Central memory CD8-positive, alpha-beta T cell (primary cell): Measurements from ENCODE around the gene RNASE8.
A peak's percentile ranks its signal among the peaks of the same experiment; 100 is the strongest.
"Not testable (repeated sequence)": the region's sequence is repeated elsewhere in the genome, so short reads cannot be mapped to it uniquely, and the experiment has no call there.

ENCODE experiments used
- ATAC-seq: fragments of 150-1000 bp; cut with Tn5 transposase; replicated peaks from 2 replicates; pipeline ENCODE4 v1.10.0; 2022; ENCODE audit warnings: mild to moderate bottlenecking, moderate FRiP score, moderate number of reproducible peaks; ENCODE audit not compliant: poor library complexity, severe bottlenecking; ENCODE audit errors: extremely low read depth
- DNase-seq, 2 donors: peaks; one replicate each; pipeline ENCODE4 v3.0.0; 2021; ENCODE audit warnings: low spot score in 2 of 2
- H3K27ac Mint-ChIP-seq: one replicate; pipeline ENCODE4 v1.8.0; 2022; ENCODE audit warnings: low read depth, mild to moderate bottlenecking, moderate library complexity, mixed read lengths
- H3K27me3 Mint-ChIP-seq: one replicate; pipeline ENCODE4 v1.8.0; 2022; ENCODE audit warnings: mixed read lengths
- H3K36me3 Mint-ChIP-seq: one replicate; pipeline ENCODE4 v1.8.0; 2022; ENCODE audit warnings: mild to moderate bottlenecking, moderate library complexity, mixed read lengths; ENCODE audit not compliant: insufficient read depth
- H3K4me1 Mint-ChIP-seq: one replicate; pipeline ENCODE4 v1.8.0; 2022; ENCODE audit warnings: mixed read lengths
- H3K4me3 Mint-ChIP-seq: one replicate; pipeline ENCODE4 v1.8.0; 2022; ENCODE audit warnings: mild to moderate bottlenecking, moderate library complexity, mixed read lengths
- H3K9me3 Mint-ChIP-seq: one replicate; pipeline ENCODE4 v1.8.0; 2022; ENCODE audit warnings: mixed read lengths

RNASE8 gene

GRCh38 chr14:21057803-21058675, at the start of gene RNASE8:
Gene RNASE8, plus strand, starts transcription at chr14:21057822. Its CDS starts 71 bp downstream, at chr14:21057893.
- Mint-ChIP-seq H3K36me3 (no peaks in the 10 kb centered on the region), H3K4me1 (no peaks in the 10 kb centered on the region), H3K4me3 (no peak within 1 kb of the TSS), H3K9me3 (no peaks in the 10 kb centered on the region), H3K27ac (no peak within 1 kb of the TSS), H3K27me3 (peaks cover 33% of the 10 kb centered on the region)
- no peak for DNase-seq
- ATAC-seq: no peak

GRCh38 chr14:21009721-21010120, 47.9 kb upstream of the RNASE8 start:
- not testable (repeated sequence) for ATAC-seq, DNase-seq, H3K36me3 Mint-ChIP-seq, H3K4me1 Mint-ChIP-seq, H3K9me3 Mint-ChIP-seq, H3K27ac Mint-ChIP-seq, H3K4me3 Mint-ChIP-seq
- H3K27me3 Mint-ChIP-seq: peaks cover 48% of the 10 kb centered on the region

GRCh38 chr14:21011136-21011535, 46.5 kb upstream of the RNASE8 start:
- H3K4me1 Mint-ChIP-seq: peaks cover 5% of the 10 kb centered on the region
- no peak overlapping the region for H3K4me3 Mint-ChIP-seq
- ATAC-seq (no peak), DNase-seq (no peak)
- H3K9me3 Mint-ChIP-seq: no peaks in the 10 kb centered on the region
- peaks cover 48% of the 10 kb centered on the region for H3K27me3 Mint-ChIP-seq
- no peak overlapping the region for H3K27ac Mint-ChIP-seq
- H3K36me3 Mint-ChIP-seq: peaks cover 1% of the 10 kb centered on the region

- peaks cover 39% of the 10 kb centered on the region for H3K27me3 Mint-ChIP-seq
- no peaks in the 10 kb centered on the region for H3K9me3 Mint-ChIP-seq
- H3K4me1 Mint-ChIP-seq: peaks cover 5% of the 10 kb centered on the region
- ATAC-seq (peak; percentile 72), DNase-seq (peak; percentile 60 to 72)
- H3K36me3 Mint-ChIP-seq: peaks cover 5% of the 10 kb centered on the region
- no peak overlapping the region for H3K27ac Mint-ChIP-seq
- no peak overlapping the region for H3K4me3 Mint-ChIP-seq
Observed at GRCh38 chr14:21014761-21015190, 42.8 kb upstream of the RNASE8 start.

- H3K4me1 Mint-ChIP-seq: peaks cover 5% of the 10 kb centered on the region
- H3K27ac Mint-ChIP-seq: no peak overlapping the region
- peaks cover 38% of the 10 kb centered on the region for H3K27me3 Mint-ChIP-seq
- H3K9me3 Mint-ChIP-seq: no peaks in the 10 kb centered on the region
- DNase-seq (no peak), ATAC-seq (no peak)
- peaks cover 5% of the 10 kb centered on the region for H3K36me3 Mint-ChIP-seq
- H3K4me3 Mint-ChIP-seq: no peak overlapping the region
Observed at GRCh38 chr14:21015312-21015711, 42.3 kb upstream of the RNASE8 start.

- Mint-ChIP-seq H3K36me3 (peaks cover 8% of the 10 kb centered on the region), H3K27me3 (peaks cover 27% of the 10 kb centered on the region), H3K9me3 (no peaks in the 10 kb centered on the region), H3K4me1 (peaks cover 5% of the 10 kb centered on the region), H3K4me3 (no peak overlapping the region), H3K27ac (no peak overlapping the region)
- DNase-seq: no peak
- ATAC-seq: no peak
Observed at GRCh38 chr14:21016413-21017190, 41.0 kb upstream of the RNASE8 start.

- Mint-ChIP-seq H3K27me3 (peaks cover 17% of the 10 kb centered on the region), H3K27ac (no peak overlapping the region), H3K36me3 (peaks cover 10% of the 10 kb centered on the region), H3K4me3 (no peak overlapping the region), H3K4me1 (peaks cover 5% of the 10 kb centered on the region), H3K9me3 (no peaks in the 10 kb centered on the region)
- ATAC-seq: no peak
- DNase-seq: no peak
Observed at GRCh38 chr14:21017528-21018245, 39.9 kb upstream of the RNASE8 start.

- ATAC-seq: no peak
- no peak overlapping the region for H3K27ac Mint-ChIP-seq
- H3K36me3 Mint-ChIP-seq: peaks cover 10% of the 10 kb centered on the region
- H3K4me1 Mint-ChIP-seq: peaks cover 5% of the 10 kb centered on the region
- H3K4me3 Mint-ChIP-seq: no peak overlapping the region
- DNase-seq: no peak
- H3K27me3 Mint-ChIP-seq: peaks cover 11% of the 10 kb centered on the region
- H3K9me3 Mint-ChIP-seq: no peaks in the 10 kb centered on the region
Observed at GRCh38 chr14:21018286-21018685, 39.3 kb upstream of the RNASE8 start.

- Mint-ChIP-seq H3K4me3 (no peak overlapping the region), H3K27ac (no peak overlapping the region), H3K9me3 (no peaks in the 10 kb centered on the region), H3K36me3 (peaks cover 10% of the 10 kb centered on the region), H3K4me1 (peaks cover 4% of the 10 kb centered on the region), H3K27me3 (peaks cover 7% of the 10 kb centered on the region)
- ATAC-seq: no peak
- DNase-seq: no peak
Observed at GRCh38 chr14:21018781-21019180, 38.8 kb upstream of the RNASE8 start.

GRCh38 chr14:21019366-21019765, 38.3 kb upstream of the RNASE8 start:
- peaks cover under 1% of the 10 kb centered on the region for H3K27me3 Mint-ChIP-seq
- DNase-seq (no peak), ATAC-seq (no peak)
- H3K9me3 Mint-ChIP-seq: no peaks in the 10 kb centered on the region
- H3K4me1 Mint-ChIP-seq: peaks cover 6% of the 10 kb centered on the region
- no peak overlapping the region for H3K4me3 Mint-ChIP-seq
- no peak overlapping the region for H3K27ac Mint-ChIP-seq
- peaks cover 10% of the 10 kb centered on the region for H3K36me3 Mint-ChIP-seq

- Mint-ChIP-seq H3K27ac (no peak overlapping the region), H3K4me1 (peaks cover 6% of the 10 kb centered on the region), H3K36me3 (peaks cover 12% of the 10 kb centered on the region), H3K27me3 (no peaks in the 10 kb centered on the region), H3K9me3 (no peaks in the 10 kb centered on the region), H3K4me3 (no peak overlapping the region)
- ATAC-seq (no peak), DNase-seq (no peak)
Observed at GRCh38 chr14:21020977-21021545, 36.6 kb upstream of the RNASE8 start.

GRCh38 chr14:21022686-21023085, 34.9 kb upstream of the RNASE8 start:
- DNase-seq: no peak
- no peaks in the 10 kb centered on the region for H3K27me3 Mint-ChIP-seq
- H3K4me1 Mint-ChIP-seq: peaks cover 6% of the 10 kb centered on the region
- peaks cover 9% of the 10 kb centered on the region for H3K36me3 Mint-ChIP-seq
- H3K27ac Mint-ChIP-seq: no peak overlapping the region
- H3K4me3 Mint-ChIP-seq: peak overlapping the region; percentile 33
- no peak for ATAC-seq
- no peaks in the 10 kb centered on the region for H3K9me3 Mint-ChIP-seq
